ENCODE data around the gene ITGB6. TPM values are rescaled to one million over a fixed set of nuclear protein-coding genes. Genes with fewer than 3 reads are reported as not detected.

The ITGB6 gene
- total and polyA plus RNA-seq, 2 donors from 2014 or later, result 13.4 to 302 TPM

DNA sequence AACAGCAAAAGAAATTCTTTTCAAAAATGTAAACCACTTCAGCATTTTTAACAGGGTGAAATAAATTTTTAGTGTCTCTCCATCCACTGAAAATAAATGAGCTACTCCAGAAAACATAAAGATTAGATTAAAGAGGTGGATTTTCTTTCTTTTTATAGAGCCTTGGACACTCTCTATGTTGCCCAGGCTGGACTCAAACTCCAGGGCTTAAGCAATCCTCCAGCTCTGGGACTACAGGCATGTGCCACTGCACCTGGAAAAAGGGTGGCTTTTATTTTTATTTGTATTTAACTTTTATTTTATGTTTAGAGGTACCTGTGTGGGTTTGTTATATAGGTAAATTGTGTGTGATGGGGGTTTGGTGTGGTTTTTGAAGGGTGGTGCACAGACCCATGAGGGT is 19.9 kb downstream of the ITGB6 start:
- Histone ChIP-seq H3K27me3 (ENCODE audit: control insufficient read depth, insufficient read depth, low read length) (no peaks in the 10 kb centered on the region), H3K36me3 (ENCODE audit: control insufficient read depth in 2 of 3, insufficient read depth in 3 of 3, low read length in 3 of 3) (no peaks in the 10 kb centered on the region), H3K4me3 (ENCODE audit: low read length in 3 of 3) (no peak overlapping the region), H3K9ac (ENCODE audit: low read length in 3 of 3) (no peak overlapping the region), H3K9me3 (ENCODE audit: control insufficient read depth in 2 of 3, insufficient read depth in 1 of 3, low read length in 3 of 3) (no peaks in the 10 kb centered on the region), H3K27ac (ENCODE audit: low read depth in 2 of 2, low read length in 2 of 2) (no peak overlapping the region), H3K4me1 (ENCODE audit: control insufficient read depth in 2 of 3, insufficient read depth in 2 of 3, low read depth in 1 of 3, low read length in 3 of 3) (peaks cover 0 to 4% (median 0%) of the 10 kb centered on the region in 3 donors)
- intact Hi-C loops (cut with DNase I), result no loop called here
- DNase-seq (no peak), FAIRE-seq (no peak)
- TF ChIP-seq CTCF (IDR thresholded peaks at IDR 0.05; ENCODE audit: borderline replicate concordance, extremely low read depth, insufficient read depth), result no peak

GRCh38 chr2:160175169-160176134 is 24.6 kb downstream of the ITGB6 start:
- intact Hi-C loops (cut with DNase I), result no loop called here
- peak in 1 of 5 donors; percentile 58 for DNase-seq
- H3K36me3 ChIP-seq (ENCODE audit: control insufficient read depth in 2 of 3, insufficient read depth in 3 of 3, low read length in 3 of 3), result no peaks in the 10 kb centered on the region
- H3K4me3 ChIP-seq (ENCODE audit: low read length in 3 of 3), result no peak overlapping the region
- no peak overlapping the region for H3K27ac ChIP-seq (ENCODE audit: low read depth in 2 of 2, low read length in 2 of 2)
- H3K9me3 ChIP-seq (ENCODE audit: control insufficient read depth in 2 of 3, insufficient read depth in 1 of 3, low read length in 3 of 3), result no peaks in the 10 kb centered on the region
- no peak for FAIRE-seq
- no peak overlapping the region for H3K9ac ChIP-seq (ENCODE audit: low read length in 3 of 3)
- no peaks in the 10 kb centered on the region for H3K27me3 ChIP-seq (ENCODE audit: control insufficient read depth, insufficient read depth, low read length)
- no peaks in the 10 kb centered on the region for H3K4me1 ChIP-seq (ENCODE audit: control insufficient read depth in 2 of 3, insufficient read depth in 2 of 3, low read depth in 1 of 3, low read length in 3 of 3)
- no peak for TF ChIP-seq CTCF (IDR thresholded peaks at IDR 0.05; ENCODE audit: borderline replicate concordance, extremely low read depth, insufficient read depth)

- TF ChIP-seq CTCF (IDR thresholded peaks at IDR 0.05; ENCODE audit: borderline replicate concordance, extremely low read depth, insufficient read depth), result no peak
- Histone ChIP-seq H3K4me1 (ENCODE audit: control insufficient read depth in 2 of 3, insufficient read depth in 2 of 3, low read depth in 1 of 3, low read length in 3 of 3) (peaks cover 0 to 4% (median 3%) of the 10 kb centered on the region in 3 donors), H3K4me3 (ENCODE audit: low read length in 3 of 3) (no peak overlapping the region), H3K36me3 (ENCODE audit: control insufficient read depth in 2 of 3, insufficient read depth in 3 of 3, low read length in 3 of 3) (no peaks in the 10 kb centered on the region), H3K9ac (ENCODE audit: low read length in 3 of 3) (no peak overlapping the region), H3K27me3 (ENCODE audit: control insufficient read depth, insufficient read depth, low read length) (no peaks in the 10 kb centered on the region), H3K27ac (ENCODE audit: low read depth in 2 of 2, low read length in 2 of 2) (no peak overlapping the region), H3K9me3 (ENCODE audit: control insufficient read depth in 2 of 3, insufficient read depth in 1 of 3, low read length in 3 of 3) (no peaks in the 10 kb centered on the region)
- intact Hi-C loops (cut with DNase I), result no loop called here
- DNase-seq (no peak), FAIRE-seq (no peak)
These were observed 25.8 kb downstream of the ITGB6 start for GRCh38 chr2:160174322-160174721.

Data from kidney (tissue), 14 donors.